Peyer's patch (tissue), 4 donors: ENCODE measurements around the gene TNS3.

Experiments
- POLR2A ChIP-seq, 2 donors: fragments of 450-650 bp; IDR thresholded peaks; one replicate each; pipeline ENCODE4 v1.5.1; 2017; ENCODE audit warnings: antibody characterized with exemption in 2 of 2, mild to moderate bottlenecking in 2 of 2, moderate library complexity in 2 of 2
- TF ChIP-seq, protein P1 (sequence below), 6 experiments: fragments of 450-650 bp in 4 of 6; fragments of 200-600 bp in 2 of 6; sonication (generic) in 1 of 6; IDR thresholded peaks; one replicate each; pipeline ENCODE4 v1.5.1; 2017 to 2019; ENCODE audit warnings: antibody characterized with exemption in 6 of 6, mild to moderate bottlenecking in 3 of 6, moderate library complexity in 1 of 6

DNA sequence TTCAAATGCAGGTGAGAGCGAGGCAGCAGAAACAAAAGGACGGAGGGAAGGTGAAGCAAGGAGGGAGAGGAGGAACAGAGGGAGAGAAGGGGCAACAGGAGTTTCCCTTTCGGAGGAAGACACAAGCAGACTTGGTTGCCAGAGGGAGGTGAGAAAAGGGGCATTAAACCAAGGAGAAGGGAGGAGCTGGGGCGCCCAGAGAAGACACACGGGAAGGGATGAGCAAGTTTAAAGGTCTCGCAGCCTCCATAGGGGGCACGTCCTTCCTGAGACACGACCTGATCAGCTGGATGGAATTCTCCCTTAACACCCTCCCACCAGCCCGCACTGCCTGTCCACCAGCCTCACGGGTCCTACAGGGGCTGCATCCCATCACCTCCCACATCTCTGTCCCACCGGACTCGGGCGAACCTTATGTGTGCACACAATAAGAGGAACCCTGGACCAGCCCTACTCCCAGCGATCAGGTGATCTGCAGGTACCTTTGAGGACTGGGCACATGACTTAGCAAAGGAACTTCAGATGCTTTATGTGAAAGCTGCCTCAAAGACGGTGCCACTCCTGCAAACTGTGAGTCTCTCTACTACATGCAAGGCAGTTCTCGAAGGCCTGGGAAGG is 251.2 kb downstream of the TNS3 start:
- TF ChIP-seq, protein P1, sequence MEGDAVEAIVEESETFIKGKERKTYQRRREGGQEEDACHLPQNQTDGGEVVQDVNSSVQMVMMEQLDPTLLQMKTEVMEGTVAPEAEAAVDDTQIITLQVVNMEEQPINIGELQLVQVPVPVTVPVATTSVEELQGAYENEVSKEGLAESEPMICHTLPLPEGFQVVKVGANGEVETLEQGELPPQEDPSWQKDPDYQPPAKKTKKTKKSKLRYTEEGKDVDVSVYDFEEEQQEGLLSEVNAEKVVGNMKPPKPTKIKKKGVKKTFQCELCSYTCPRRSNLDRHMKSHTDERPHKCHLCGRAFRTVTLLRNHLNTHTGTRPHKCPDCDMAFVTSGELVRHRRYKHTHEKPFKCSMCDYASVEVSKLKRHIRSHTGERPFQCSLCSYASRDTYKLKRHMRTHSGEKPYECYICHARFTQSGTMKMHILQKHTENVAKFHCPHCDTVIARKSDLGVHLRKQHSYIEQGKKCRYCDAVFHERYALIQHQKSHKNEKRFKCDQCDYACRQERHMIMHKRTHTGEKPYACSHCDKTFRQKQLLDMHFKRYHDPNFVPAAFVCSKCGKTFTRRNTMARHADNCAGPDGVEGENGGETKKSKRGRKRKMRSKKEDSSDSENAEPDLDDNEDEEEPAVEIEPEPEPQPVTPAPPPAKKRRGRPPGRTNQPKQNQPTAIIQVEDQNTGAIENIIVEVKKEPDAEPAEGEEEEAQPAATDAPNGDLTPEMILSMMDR (IDR thresholded peaks at IDR 0.05): no peak
- no peak for TF ChIP-seq POLR2A (IDR thresholded peaks at IDR 0.05)
